H1 (cell line): Measurements from ENCODE around the gene DLL4. TPM values are rescaled to one million over a fixed set of nuclear protein-coding genes. Genes with fewer than 3 reads are reported as not detected.

Source experiments
- CTCF ChIA-PET: fragments of 300-600 bp; sonication (Branson Sonifier 250); formaldehyde crosslinking; loops from one replicate; lab custom pipeline; 2021; ENCODE audit not compliant: partially characterized antibody; lab: Charles Lee
- POLR2A ChIA-PET: fragments of 300-600 bp; sonication (Branson Sonifier 250); formaldehyde crosslinking; loops from one replicate; lab custom pipeline; 2021; ENCODE audit warnings: inconsistent platforms; ENCODE audit not compliant: partially characterized antibody; lab: Charles Lee
- DNase-seq, 2 experiments: peaks; one replicate each; pipeline versions ENCODE4 v3.0.0 to v3.0.0-alpha.2; 2010 to 2022; ENCODE audit warnings: low spot score in 2 of 2, low read depth in 1 of 2, mixed read lengths in 1 of 2
- FAIRE-seq: peaks from 2 replicates; lab custom pipeline; 2011; peaks lifted over from hg19 to GRCh38; lab: Jason Lieb, UNC
- H2AFZ ChIP-seq: 2 replicates; pipeline ENCODE4 v1.8.1; 2012; ENCODE audit warnings: low read length, inconsistent platforms
- H2AK5ac ChIP-seq: 2 replicates; pipeline ENCODE4 v1.6.1; 2013; ENCODE audit warnings: low read depth, low read length
- H2BK120ac ChIP-seq: replicated peaks from 2 replicates; pipeline ENCODE3; 2013; ENCODE audit warnings: low read depth, low read length, inconsistent platforms
- H2BK12ac ChIP-seq: 2 replicates; pipeline ENCODE4 v1.6.1; 2013; ENCODE audit warnings: low read depth, low read length
- H2BK15ac ChIP-seq: 2 replicates; pipeline ENCODE4 v1.6.1; 2013; ENCODE audit warnings: low read length
- H2BK20ac ChIP-seq: 2 replicates; pipeline ENCODE4 v1.6.1; 2013; ENCODE audit warnings: low read length
- H2BK5ac ChIP-seq: 2 replicates; pipeline ENCODE4 v1.6.1; 2013; ENCODE audit warnings: low read depth, low read length
- H3K14ac ChIP-seq: 2 replicates; pipeline ENCODE4 v1.6.1; 2013; ENCODE audit warnings: inconsistent platforms; ENCODE audit not compliant: insufficient read length
- H3K18ac ChIP-seq: 2 replicates; pipeline ENCODE4 v1.6.1; 2013; ENCODE audit warnings: low read length; ENCODE audit errors: extremely low read depth
- H3K23ac ChIP-seq: 2 replicates; pipeline ENCODE4 v1.6.1; 2013; ENCODE audit warnings: inconsistent platforms; ENCODE audit not compliant: insufficient read length
- H3K23me2 ChIP-seq: 2 replicates; pipeline ENCODE4 v1.6.1; 2013; ENCODE audit warnings: low read depth, low read length
- H3K27ac ChIP-seq: 2 replicates; pipeline ENCODE4 v1.6.1; 2011; ENCODE audit warnings: low read depth, low read length, inconsistent platforms
- H3K27me3 ChIP-seq, 4 experiments: replicated peaks in 1 of 4; 1 replicate in 1 of 4; 2 replicates in 3 of 4; pipeline versions ENCODE4 v1.6.1 to v1.8.1; 2011 to 2013; ENCODE audit warnings: low read length in 3 of 4, mild to moderate bottlenecking in 3 of 4, inconsistent platforms in 2 of 4, mixed read lengths in 2 of 4, moderate library complexity in 1 of 4; ENCODE audit not compliant: control insufficient read depth in 3 of 4, insufficient read depth in 3 of 4; ENCODE audit errors: extremely low read depth in 1 of 4
- H3K36me3 ChIP-seq, 4 experiments: 2 replicates each; pipeline versions ENCODE4 v1.6.1 to v1.8.1; 2011 to 2013; ENCODE audit warnings: mild to moderate bottlenecking in 4 of 4, low read length in 3 of 4, moderate library complexity in 2 of 4, control low read depth in 1 of 4, inconsistent platforms in 1 of 4; ENCODE audit not compliant: insufficient read depth in 4 of 4, control insufficient read depth in 2 of 4
- H3K4ac ChIP-seq: replicated peaks from 2 replicates; pipeline ENCODE3; 2013; ENCODE audit warnings: low read length, low read depth, mixed read lengths, inconsistent platforms; ENCODE audit not compliant: insufficient read length
- H3K4me1 ChIP-seq, 4 experiments: replicated peaks in 1 of 4; 1 replicate in 1 of 4; 2 replicates in 3 of 4; pipeline versions ENCODE4 v1.6.1 to v1.8.1; 2011 to 2013; ENCODE audit warnings: low read length in 3 of 4, inconsistent platforms in 2 of 4, mixed read lengths in 1 of 4; ENCODE audit not compliant: insufficient read depth in 4 of 4, control insufficient read depth in 3 of 4
- H3K4me2 ChIP-seq, 2 experiments: 2 replicates each; pipeline versions ENCODE4 v1.6.1 to v1.8.1; 2011 to 2013; ENCODE audit warnings: low read depth in 2 of 2, low read length in 2 of 2, control low read depth in 1 of 2, inconsistent platforms in 1 of 2, mild to moderate bottlenecking in 1 of 2; ENCODE audit not compliant: insufficient read depth in 1 of 2
- H3K4me3 ChIP-seq, 4 experiments: fragments of 200-600, 300-600 bp in 1 of 4; sonication (generic), shearing (Covaris generic), sonication (Bioruptor Twin) in 1 of 4; 2 replicates each; pipeline versions ENCODE4 v1.5.1 to v1.8.1; 2011 to 2016; ENCODE audit warnings: low read length in 4 of 4, low read depth in 3 of 4, control low read depth in 2 of 4, inconsistent platforms in 2 of 4, mild to moderate bottlenecking in 2 of 4, mixed read lengths in 1 of 4, moderate library complexity in 1 of 4; ENCODE audit not compliant: insufficient read depth in 2 of 4; ENCODE audit errors: extremely low read depth in 1 of 4
- H3K56ac ChIP-seq: replicated peaks from 2 replicates; pipeline ENCODE3; 2013; ENCODE audit warnings: low read depth, mild to moderate bottlenecking, mixed read lengths, low read length, inconsistent platforms; ENCODE audit not compliant: insufficient read length
- H3K79me1 ChIP-seq: 2 replicates; pipeline ENCODE4 v1.6.1; 2013; ENCODE audit warnings: low read depth, low read length, control low read depth
- H3K79me2 ChIP-seq, 2 experiments: 2 replicates each; pipeline versions ENCODE4 v1.6.1 to v1.8.1; 2012 to 2013; ENCODE audit warnings: low read length in 2 of 2, mild to moderate bottlenecking in 2 of 2, inconsistent platforms in 1 of 2; ENCODE audit not compliant: insufficient read depth in 2 of 2, control insufficient read depth in 1 of 2
- H3K9ac ChIP-seq, 4 experiments: replicated peaks in 1 of 4; 1 replicate in 1 of 4; 2 replicates in 3 of 4; pipeline versions ENCODE4 v1.6.1 to v1.8.1; 2011 to 2013; ENCODE audit warnings: low read depth in 3 of 4, low read length in 3 of 4, control low read depth in 2 of 4, mild to moderate bottlenecking in 2 of 4, moderate library complexity in 2 of 4, inconsistent platforms in 1 of 4; ENCODE audit errors: extremely low read depth in 1 of 4
- H3K9me3 ChIP-seq, 2 experiments: 2 replicates each; pipeline versions ENCODE4 v1.6.1 to v1.8.1; 2012 to 2013; ENCODE audit warnings: mild to moderate bottlenecking in 2 of 2, moderate library complexity in 2 of 2, control low read depth in 1 of 2, inconsistent platforms in 1 of 2, low read depth in 1 of 2, low read length in 1 of 2, mixed read lengths in 1 of 2; ENCODE audit not compliant: insufficient read depth in 2 of 2
- H4K20me1 ChIP-seq, 2 experiments: replicated peaks in 1 of 2; 2 replicates each; pipeline versions ENCODE3 to v1.8.1; 2011 to 2013; ENCODE audit warnings: inconsistent platforms in 2 of 2, low read length in 2 of 2, mild to moderate bottlenecking in 1 of 2; ENCODE audit not compliant: insufficient read depth in 2 of 2, control insufficient read depth in 1 of 2
- H4K5ac ChIP-seq: 2 replicates; pipeline ENCODE4 v1.6.1; 2013; ENCODE audit warnings: low read length, low read depth, mixed read lengths, inconsistent platforms; ENCODE audit not compliant: insufficient read length
- H4K8ac ChIP-seq: 2 replicates; pipeline ENCODE4 v1.8.0; 2013; ENCODE audit warnings: mild to moderate bottlenecking, moderate library complexity, low read length, inconsistent platforms; ENCODE audit not compliant: insufficient read depth; ENCODE audit errors: extremely low read depth
- H4K91ac ChIP-seq: replicated peaks from 2 replicates; pipeline ENCODE3; 2013; ENCODE audit warnings: low read length, mixed read lengths, inconsistent platforms; ENCODE audit not compliant: insufficient read length
- ASH2L ChIP-seq: fragments of 200-600, 300-600 bp; sonication (generic); IDR thresholded peaks from one replicate; pipeline ENCODE4 v1.7.1; 2017; ENCODE audit warnings: low read length
- EP300 ChIP-seq, 2 experiments: IDR thresholded peaks; 1 replicate in 1 of 2; 2 replicates in 1 of 2; pipeline ENCODE4 v1.6.1; 2011 to 2012; ENCODE audit warnings: low read depth in 2 of 2, low read length in 2 of 2, mild to moderate bottlenecking in 2 of 2, borderline replicate concordance in 1 of 2, inconsistent platforms in 1 of 2, moderate library complexity in 1 of 2
- RBBP5 ChIP-seq: IDR thresholded peaks from 2 replicates; pipeline ENCODE4 v1.7.1; 2012; ENCODE audit warnings: low read depth, mild to moderate bottlenecking, inconsistent platforms, low read length, moderate library complexity, borderline replicate concordance
- WGBS, 2 experiments: shearing (Covaris generic) in 1 of 2; methylation state at CpG; one replicate each; pipeline versions ENCODE4 v1.1.6 to v1.1.7; 2013 to 2015; ENCODE audit warnings: low lambda C conversion rate in 2 of 2, mixed read lengths in 2 of 2, inconsistent platforms in 1 of 2, low coverage in 1 of 2, missing lambda C conversion rate in 1 of 2; ENCODE audit not compliant: insufficient replicate concordance in 2 of 2, insufficient coverage in 1 of 2, insufficient read length in 1 of 2; ENCODE audit errors: extremely low coverage in 1 of 2, missing lambda C conversion rate in 1 of 2; 5-methylcytosine and 5-hydroxymethylcytosine counted together
- polyA plus RNA-seq, 7 experiments: library from polyadenylated mRNA; depleted of rRNA in 3 of 7; stranded (reverse) in 5 of 7; unstranded in 2 of 7; fragments of >200 nt in 5 of 7; fragments of 200-250 nt in 2 of 7; gene quantifications; 1 replicate in 5 of 7; 2 replicates in 1 of 7; 4 replicates in 1 of 7; pipeline versions ENCODE4 v1.2.1 to v1.2.3, GENCODE V29; 2011 to 2013; ENCODE audit warnings: missing spikeins in 2 of 7, mixed read lengths in 2 of 7
- total RNA-seq: library from RNA; stranded (reverse); fragmentation: NEBNext Ultra II Directional; extraction: Animal tissue kit (Norgen Biotek cat#: 25700); gene quantifications from 2 replicates; pipeline ENCODE4 v1.2.1, GENCODE V29; 2021
- TF ChIP-seq, protein P1 (sequence below), 3 experiments: IDR thresholded peaks; 1 replicate in 2 of 3; 2 replicates in 1 of 3; pipeline versions ENCODE4 v1.5.1 to v1.6.1; 2011; ENCODE audit warnings: low read length in 3 of 3, mild to moderate bottlenecking in 3 of 3, inconsistent platforms in 2 of 3, low read depth in 1 of 3, moderate library complexity in 1 of 3; ENCODE audit not compliant: insufficient read depth in 1 of 3; ENCODE audit errors: control extremely low read depth in 1 of 3
- TF ChIP-seq, protein P2 (sequence below): IDR thresholded peaks from 2 replicates; pipeline ENCODE4 v1.6.1; 2012; ENCODE audit warnings: inconsistent platforms

DLL4 gene
- total and polyA plus RNA-seq, 2 of the 8 experiments (the other 6 are each of a cell fraction or from before 2014, with no cell fraction given) = 0.23 to 0.60 TPM

DNA sequence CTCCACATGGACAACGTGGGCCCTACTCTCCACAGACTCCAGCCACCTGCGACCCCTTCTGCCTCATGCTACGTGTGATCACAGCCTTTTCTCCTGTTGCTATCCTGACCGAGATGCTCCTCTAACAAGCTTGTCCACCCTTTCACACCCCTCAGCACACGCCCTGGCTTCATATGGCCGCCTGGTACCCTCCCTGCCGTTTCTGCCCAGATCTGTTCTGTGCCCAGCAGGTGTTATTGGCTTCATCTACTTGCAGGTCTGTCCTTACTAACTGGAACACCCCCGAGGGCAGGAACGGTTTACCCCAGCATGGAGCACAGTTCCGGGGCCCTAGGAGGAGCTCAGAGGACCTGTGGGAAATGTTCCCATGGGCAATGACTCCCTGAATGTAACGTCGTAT, 34.1 kb downstream of the DLL4 start:
- no peak overlapping the region for H2AK5ac ChIP-seq
- H3K4ac ChIP-seq = no peak overlapping the region
- 94% methylated on average over 12 of the region's 12 CpGs; no CpG with 5 or more reads in 1 of the 2 experiments for WGBS, 2 experiments
- no peaks in the 10 kb centered on the region for H3K79me1 ChIP-seq
- no peak overlapping the region for H3K23ac ChIP-seq
- H3K27ac ChIP-seq = no peak overlapping the region
- CTCF ChIA-PET = interaction anchor here (0.6 to 5.7 kb wide), 17 partner anchors 9 to 305 kb away, joined by 3 to 56 read pairs (median 10); partner anchors contain the start of genes CHAC1 and VPS18
- no peak overlapping the region for H2BK5ac ChIP-seq
- no peak overlapping the region for H3K18ac ChIP-seq
- H2BK15ac ChIP-seq = peak overlapping the region; percentile 75; the same call in 1 of the 2 replicates
- H4K8ac ChIP-seq = no peak overlapping the region; the same call in 1 of the 2 replicates
- H3K23me2 ChIP-seq = no peaks in the 10 kb centered on the region
- no peak overlapping the region for H2BK20ac ChIP-seq
- H3K9me3 ChIP-seq = no peaks in the 10 kb centered on the region
- no peaks in the 10 kb centered on the region for H3K36me3 ChIP-seq
- TF ChIP-seq, protein P1, sequence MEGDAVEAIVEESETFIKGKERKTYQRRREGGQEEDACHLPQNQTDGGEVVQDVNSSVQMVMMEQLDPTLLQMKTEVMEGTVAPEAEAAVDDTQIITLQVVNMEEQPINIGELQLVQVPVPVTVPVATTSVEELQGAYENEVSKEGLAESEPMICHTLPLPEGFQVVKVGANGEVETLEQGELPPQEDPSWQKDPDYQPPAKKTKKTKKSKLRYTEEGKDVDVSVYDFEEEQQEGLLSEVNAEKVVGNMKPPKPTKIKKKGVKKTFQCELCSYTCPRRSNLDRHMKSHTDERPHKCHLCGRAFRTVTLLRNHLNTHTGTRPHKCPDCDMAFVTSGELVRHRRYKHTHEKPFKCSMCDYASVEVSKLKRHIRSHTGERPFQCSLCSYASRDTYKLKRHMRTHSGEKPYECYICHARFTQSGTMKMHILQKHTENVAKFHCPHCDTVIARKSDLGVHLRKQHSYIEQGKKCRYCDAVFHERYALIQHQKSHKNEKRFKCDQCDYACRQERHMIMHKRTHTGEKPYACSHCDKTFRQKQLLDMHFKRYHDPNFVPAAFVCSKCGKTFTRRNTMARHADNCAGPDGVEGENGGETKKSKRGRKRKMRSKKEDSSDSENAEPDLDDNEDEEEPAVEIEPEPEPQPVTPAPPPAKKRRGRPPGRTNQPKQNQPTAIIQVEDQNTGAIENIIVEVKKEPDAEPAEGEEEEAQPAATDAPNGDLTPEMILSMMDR (IDR thresholded peaks at IDR 0.05; ENCODE audit: control extremely low read depth in 1 of 3, insufficient read depth in 1 of 3, low read depth in 1 of 3, low read length in 3 of 3) = no peak
- TF ChIP-seq ASH2L (no peak), EP300 (IDR thresholded peaks at IDR 0.05; ENCODE audit: borderline replicate concordance in 1 of 2, low read depth in 2 of 2, low read length in 2 of 2) (no peak), RBBP5 (no peak)
- TF ChIP-seq, protein P2, sequence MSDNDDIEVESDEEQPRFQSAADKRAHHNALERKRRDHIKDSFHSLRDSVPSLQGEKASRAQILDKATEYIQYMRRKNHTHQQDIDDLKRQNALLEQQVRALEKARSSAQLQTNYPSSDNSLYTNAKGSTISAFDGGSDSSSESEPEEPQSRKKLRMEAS = no peak
- FAIRE-seq = no peak
- H3K4me3 ChIP-seq = no peak overlapping the region
- no peaks in the 10 kb centered on the region for H3K79me2 ChIP-seq
- H4K20me1 ChIP-seq = no peaks in the 10 kb centered on the region
- H2BK12ac ChIP-seq = 0 out of 2 replicates have a peak overlapping the region, but pooled peaks have one; percentile 42
- no peak overlapping the region for H2AFZ ChIP-seq
- no peaks in the 10 kb centered on the region for H3K27me3 ChIP-seq
- no peak overlapping the region for H3K56ac ChIP-seq
- H4K91ac ChIP-seq = no peak overlapping the region
- peaks cover 0 to 3% (median 0%) of the 10 kb centered on the region in 4 experiments; a peak in 4 of 7 replicates for H3K4me1 ChIP-seq
- H3K9ac ChIP-seq = no peak overlapping the region
- H4K5ac ChIP-seq = no peak overlapping the region
- no peak overlapping the region for H2BK120ac ChIP-seq
- DNase-seq = no peak
- H3K4me2 ChIP-seq = no peak overlapping the region
- H3K14ac ChIP-seq = no peak overlapping the region
- POLR2A ChIA-PET = interaction anchor here (1.3 to 28.7 kb wide), 4 partner anchors 27 to 223 kb away, joined by 3 to 1505 read pairs (median 106); partner anchors contain the start of genes CHAC1 and DLL4
